ENCODE measurements around the gene AGAP5. TPM values are rescaled to one million over a fixed set of nuclear protein-coding genes. Genes with fewer than 3 reads are reported as not detected.
"Not testable (repeated sequence)": the region's sequence is repeated elsewhere in the genome, so short reads cannot be mapped to it uniquely, and the experiment has no call there.

AGAP5 gene
- total RNA-seq (2012; rRNA removed) (1.4 and 1.8 TPM in 2 replicates), polyA plus RNA-seq (2012; rRNA removed) (4.1 TPM in 2 replicates), Bru-seq, nascent RNA (percentile 68 among the genes with signal in this experiment), BruChase-seq, experiment 1, labeled RNA remaining after a 6-hour chase (percentile 93 among the genes with signal in this experiment), BruChase-seq, experiment 2, labeled RNA remaining after a 2-hour chase (percentile 88 among the genes with signal in this experiment)
- polyA plus RNA-seq (2012; cell fraction: cytosol; rRNA removed) = 1.2 and 1.5 TPM in 2 replicates
- polyA plus RNA-seq (2012; cell fraction: nucleus; rRNA removed; ENCODE audit: low replicate concordance) = 32.0 and 39.3 TPM in 2 replicates
- long read RNA-seq = 0 reads

DNA sequence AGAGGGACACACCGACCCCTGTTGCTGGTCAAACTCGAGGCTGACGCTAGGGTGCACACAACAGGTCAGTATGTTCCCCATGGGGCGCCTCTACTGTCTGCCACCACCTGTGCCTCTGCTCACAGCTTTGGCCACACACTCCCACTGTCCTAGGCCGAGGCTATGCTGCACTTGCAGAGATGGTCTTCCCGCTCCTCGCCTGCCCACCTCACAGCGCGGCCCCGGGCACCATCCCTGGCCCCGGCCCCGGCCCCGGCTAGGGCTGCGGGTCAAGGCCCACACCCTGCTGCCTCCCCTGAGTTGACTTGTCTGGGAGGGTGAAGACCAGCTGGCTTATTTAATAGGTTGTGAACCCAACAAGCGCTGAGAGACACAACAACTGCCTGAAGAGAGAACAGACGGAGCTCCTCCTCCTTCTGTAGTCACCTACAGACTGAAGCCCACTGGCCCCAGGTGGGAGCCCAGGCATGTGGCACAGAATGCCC, at the start of gene AGAP5:
Gene AGAP5 (minus strand): TSS at position 435 of the 485 bp plus-strand sequence. CDS start 354 bp downstream, at position 81.
- H3K9me3 ChIP-seq (ENCODE audit: control insufficient read depth, insufficient read depth, low read length); H3K36me3 ChIP-seq (ENCODE audit: control insufficient read depth, insufficient read depth, low read length); H3K9me1 ChIP-seq (ENCODE audit: insufficient read depth, low read length); in situ Hi-C loops (cut with MboI; ENCODE audit: low sequenced_read_pairs); H3K27ac ChIP-seq (ENCODE audit: insufficient read depth, low read length); H3K23ac ChIP-seq (ENCODE audit: low read depth, low read length); H2BK120ac ChIP-seq (ENCODE audit: low read depth, low read length); intact Hi-C loops (cut with micrococcal nuclease); H3K14ac ChIP-seq (replicated peaks; ENCODE audit: low read depth, low read length); H3K27me3 ChIP-seq (ENCODE audit: control insufficient read depth, insufficient read depth, low read length); H3K4me3 ChIP-seq (ENCODE audit: insufficient read depth, low read depth, low read length); H3K4me2 ChIP-seq (ENCODE audit: low read depth, low read length); H2AFZ ChIP-seq (replicated peaks; ENCODE audit: low read length, poor library complexity); dilution Hi-C loops (cut with HindIII; ENCODE audit: low sequenced_read_pairs, unreplicated experiment); H3K9ac ChIP-seq (ENCODE audit: low read depth, low read length); H3K4ac ChIP-seq (ENCODE audit: low read depth, low read length); ATAC-seq (ENCODE audit: low read depth); POLR2A ChIA-PET (ENCODE audit: unreplicated experiment); BruUV-seq (replicated peaks); H3K56ac ChIP-seq (ENCODE audit: extremely low read depth, insufficient read depth, low read length); H4K8ac ChIP-seq (ENCODE audit: low read depth in 2 of 2, low read length in 2 of 2); H3K79me1 ChIP-seq (ENCODE audit: low read depth in 1 of 2, low read length in 2 of 2); H2BK5ac ChIP-seq (ENCODE audit: low read depth, low read length, poor library complexity, severe bottlenecking); H2BK20ac ChIP-seq (ENCODE audit: low read depth, low read length); H4K20me1 ChIP-seq (ENCODE audit: insufficient read depth, low read length); H2AK5ac ChIP-seq (ENCODE audit: low read depth, low read length); H2BK15ac ChIP-seq (ENCODE audit: low read depth, low read length); H3K4me1 ChIP-seq (ENCODE audit: control insufficient read depth, insufficient read depth, low read length); H2AK9ac ChIP-seq (replicated peaks; ENCODE audit: low read depth, low read length, poor library complexity); CTCF ChIA-PET; H4K91ac ChIP-seq (ENCODE audit: insufficient read depth, low read depth, low read length); H4K5ac ChIP-seq (ENCODE audit: low read depth, low read length); H3K18ac ChIP-seq (ENCODE audit: low read depth, low read length); DNase-seq: not testable (repeated sequence)
- no CpG with 5 or more reads among the region's 16 CpGs for WGBS, 2 experiments (ENCODE audit: extremely low coverage in 2 of 2, insufficient read length in 1 of 2)
